GM12878 (cell line): ENCODE results near the gene PRDM15. TPM values are rescaled to one million over a fixed set of nuclear protein-coding genes. Genes with fewer than 3 reads are reported as not detected.

Experiments used
- ATAC-seq: fragments of 200-7000 bp; cut with Tn5 transposase; 3 replicates; pipeline ENCODE4 v1.9.1; 2020; ENCODE audit warnings: mild to moderate bottlenecking, moderate library complexity
- BruUV-seq: library from RNA; stranded (reverse); fragments of 400-500 nt; replicated peaks from 2 replicates; lab custom pipeline; 2021; lab: Mats Ljungman, UMichigan
- CTCF ChIA-PET: fragments of 300-600 bp; sonication (Branson Sonifier 250); formaldehyde crosslinking; extraction: SDS; loops from one replicate; lab custom pipeline; 2021; ENCODE audit warnings: inconsistent platforms; lab: Yijun Ruan, JAX
- POLR2A ChIA-PET: fragments of 350-600 bp; formaldehyde crosslinking; extraction: SDS; loops from one replicate; lab custom pipeline; 2021; ENCODE audit warnings: inconsistent platforms; lab: Charles Lee
- RAD21 ChIA-PET: fragments of 300-600 bp; sonication (Branson Sonifier 250); formaldehyde crosslinking; loops from one replicate; lab custom pipeline; 2023; ENCODE audit warnings: antibody characterized with exemption; ENCODE audit not compliant: unreplicated experiment; lab: Charles Lee
- SMC1A ChIA-PET: fragments of 300-600 bp; sonication (Branson Sonifier 250); formaldehyde crosslinking; loops from one replicate; lab custom pipeline; 2023; ENCODE audit not compliant: unreplicated experiment, uncharacterized antibody; lab: Charles Lee
- DNase-seq: peaks from one replicate; pipeline ENCODE4 v3.0.0-alpha.2; 2011; ENCODE audit warnings: low read depth, low spot score
- FAIRE-seq: peaks from 3 replicates; lab custom pipeline; 2011; peaks lifted over from hg19 to GRCh38; lab: Jason Lieb, UNC
- H2AFZ ChIP-seq: 2 replicates; pipeline ENCODE4 v1.6.0; 2011; ENCODE audit warnings: low read depth, low read length, control low read depth; ENCODE audit not compliant: control insufficient read depth
- H3K27ac ChIP-seq: 2 replicates; pipeline ENCODE4 v1.5.1; 2011; ENCODE audit warnings: control low read depth; ENCODE audit not compliant: control insufficient read depth, insufficient read depth
- H3K27me3 ChIP-seq, 2 experiments: replicated peaks in 1 of 2; 2 replicates each; pipeline versions ENCODE4 v1.6.0 to v1.6.1; 2011; ENCODE audit warnings: low read length in 1 of 2; ENCODE audit not compliant: control insufficient read depth in 2 of 2, insufficient read depth in 2 of 2
- H3K36me3 ChIP-seq, 2 experiments: 2 replicates each; pipeline ENCODE4 v1.5.1; 2011; ENCODE audit warnings: low read length in 1 of 2; ENCODE audit not compliant: control insufficient read depth in 2 of 2, insufficient read depth in 2 of 2
- H3K4me1 ChIP-seq: 2 replicates; pipeline ENCODE4 v1.6.1; 2011; ENCODE audit warnings: mild to moderate bottlenecking, low read length, moderate library complexity, mixed read lengths; ENCODE audit not compliant: control insufficient read depth, insufficient read depth
- H3K4me2 ChIP-seq: 2 replicates; pipeline ENCODE4 v1.6.0; 2011; ENCODE audit warnings: control low read depth; ENCODE audit not compliant: control insufficient read depth, insufficient read depth
- H3K4me3 ChIP-seq: fragments of 200-600 bp; sonication (generic); 2 replicates; pipeline ENCODE4 v1.5.1; 2016
- H3K79me2 ChIP-seq: 2 replicates; pipeline ENCODE4 v1.6.0; 2011; ENCODE audit warnings: low read length; ENCODE audit not compliant: control insufficient read depth, insufficient read depth
- H3K9ac ChIP-seq: 2 replicates; pipeline ENCODE4 v1.8.0; 2011; ENCODE audit warnings: low read length, control low read depth, mixed read lengths; ENCODE audit not compliant: control insufficient read depth, insufficient read depth
- H3K9me3 ChIP-seq: replicated peaks from 3 replicates; pipeline ENCODE4 v1.5.1; 2011; ENCODE audit warnings: mild to moderate bottlenecking, low read length; ENCODE audit not compliant: control insufficient read depth, insufficient read depth
- H4K20me1 ChIP-seq: 2 replicates; pipeline ENCODE4 v1.6.0; 2011; ENCODE audit not compliant: control insufficient read depth, insufficient read depth
- BRCA1 ChIP-seq: IDR thresholded peaks from 2 replicates; pipeline ENCODE4 v1.6.1; 2011; ENCODE audit warnings: low read depth, low read length, improper control_type of control experiment
- CBX3 ChIP-seq: fragments of 200-600 bp; sonication (generic); IDR thresholded peaks from 2 replicates; pipeline ENCODE4 v1.6.1; 2016; ENCODE audit warnings: low read depth, borderline replicate concordance
- CHD4 ChIP-seq: fragments of 200-600 bp; sonication (generic); IDR thresholded peaks from 2 replicates; pipeline ENCODE4 v1.6.1; 2016; ENCODE audit warnings: mild to moderate bottlenecking
- ESRRA ChIP-seq: IDR thresholded peaks from 2 replicates; pipeline ENCODE4 v1.6.1; 2012; ENCODE audit warnings: mild to moderate bottlenecking, low read length, improper control_type of control experiment
- ETV6 ChIP-seq, 2 experiments: fragments of 450-650 bp in 1 of 2; IDR thresholded peaks in 1 of 2; conservative IDR thresholded peaks in 1 of 2; 2 replicates each; pipeline ENCODE4 v1.6.1; 2014; ENCODE audit warnings: antibody characterized with exemption in 1 of 2, borderline replicate concordance in 1 of 2, low read depth in 1 of 2, mild to moderate bottlenecking in 1 of 2, moderate library complexity in 1 of 2
- KDM1A ChIP-seq: fragments of 200-600 bp; sonication (generic); IDR thresholded peaks from 2 replicates; pipeline ENCODE4 v1.6.1; 2016; ENCODE audit warnings: borderline replicate concordance
- MAX ChIP-seq: IDR thresholded peaks from 2 replicates; pipeline ENCODE4 v1.6.1; 2012; ENCODE audit warnings: low read depth, low read length, improper control_type of control experiment
- MEF2B ChIP-seq: fragments of 450-650 bp; IDR thresholded peaks from 2 replicates; pipeline ENCODE4 v1.6.1; 2018; ENCODE audit warnings: mild to moderate bottlenecking, moderate library complexity; ENCODE audit not compliant: partially characterized antibody, poor library complexity, severe bottlenecking
- MXI1 ChIP-seq: fragments of 150-350 bp; IDR thresholded peaks from 2 replicates; pipeline ENCODE4 v1.6.1; 2011; ENCODE audit warnings: low read depth, mild to moderate bottlenecking, inconsistent platforms, low read length, improper control_type of control experiment
- NFIC ChIP-seq: IDR thresholded peaks from 2 replicates; pipeline ENCODE4 v1.6.1; 2012; ENCODE audit warnings: low read depth, mild to moderate bottlenecking, inconsistent platforms, low read length, moderate library complexity
- NFYB ChIP-seq: IDR thresholded peaks from 2 replicates; pipeline ENCODE4 v1.6.1; 2011; ENCODE audit warnings: low read depth, mild to moderate bottlenecking, low read length, improper control_type of control experiment, moderate library complexity; ENCODE audit not compliant: insufficient read depth
- NR2C1 ChIP-seq: fragments of 450-650 bp; IDR thresholded peaks from 2 replicates; pipeline ENCODE4 v1.6.1; 2017; ENCODE audit warnings: antibody characterized with exemption, mild to moderate bottlenecking, moderate library complexity
- PBX3 ChIP-seq: IDR thresholded peaks from 2 replicates; pipeline ENCODE4 v1.6.1; 2011; ENCODE audit warnings: mild to moderate bottlenecking, low read depth, low read length, moderate library complexity; ENCODE audit not compliant: insufficient replicate concordance
- PML ChIP-seq: IDR thresholded peaks from 2 replicates; pipeline ENCODE4 v1.6.1; 2012; ENCODE audit warnings: low read length, inconsistent platforms
- POU2F2 ChIP-seq: IDR thresholded peaks from 3 replicates; pipeline ENCODE4 v1.6.1; 2011; ENCODE audit warnings: low read depth, mild to moderate bottlenecking, low read length, borderline replicate concordance
- SIX5 ChIP-seq: IDR thresholded peaks from 2 replicates; pipeline ENCODE4 v1.6.1; 2011; ENCODE audit warnings: mild to moderate bottlenecking, low read depth, low read length, moderate library complexity; ENCODE audit not compliant: severe bottlenecking
- WGBS: methylation state at CpG from one replicate; pipeline ENCODE4 v1.1.6; 2016; ENCODE audit warnings: low lambda C conversion rate; ENCODE audit not compliant: insufficient replicate concordance, insufficient coverage; ENCODE audit errors: missing lambda C conversion rate; 5-methylcytosine and 5-hydroxymethylcytosine counted together
- in situ Hi-C: fragments of 300-500 bp; cut with MboI; formaldehyde crosslinking; loops from 9 replicates; pipeline ENCODE4 v1.14.3; 2018; ENCODE audit warnings: mixed read lengths
- intact Hi-C: fragments of 100-400 bp; cut with micrococcal nuclease; formaldehyde crosslinking; loops from one replicate; pipeline ENCODE4 v1.14.2; 2022; ENCODE audit not compliant: unreplicated experiment
- polyA plus RNA-seq, 11 experiments: library from polyadenylated mRNA; depleted of rRNA in 4 of 11; unstranded in 6 of 11; stranded (reverse) in 5 of 11; fragments of >200 nt; fragmentation: Nextera tagmentation in 4 of 11; fragmentation: Illumina TruSeq in 1 of 11; extraction: Ambion mirVana in 4 of 11; extraction: Trizol in 1 of 11; gene quantifications; 1 replicate in 1 of 11; 2 replicates in 10 of 11; pipeline versions ENCODE4 v1.2.1 to v1.2.3, GENCODE V29; 2011 to 2016; ENCODE audit warnings: inconsistent platforms in 2 of 11, missing spikeins in 2 of 11, low read depth in 1 of 11
- total RNA-seq, 4 experiments: library from RNA; depleted of rRNA in 3 of 4; stranded (reverse); fragments of >200 nt in 3 of 4; fragmentation: Illumina TruSeq in 1 of 4; extraction: Trizol in 1 of 4; gene quantifications; 2 replicates each; pipeline versions ENCODE4 v1.2.1 to v1.2.3, GENCODE V29; 2013 to 2021
- TF ChIP-seq, protein P1 (sequence below): fragments of 450-650 bp; IDR thresholded peaks from 2 replicates; pipeline ENCODE4 v1.6.1; 2014; ENCODE audit warnings: mild to moderate bottlenecking
- TF ChIP-seq, protein P2 (sequence below): fragments of 450-650 bp; formaldehyde crosslinking; IDR thresholded peaks from 2 replicates; pipeline ENCODE4 v1.5.0; 2022; ENCODE audit warnings: mild to moderate bottlenecking, missing genetic modification characterization

Gene PRDM15
- total and polyA plus RNA-seq, 10 of the 15 experiments (the other 5 are each of a cell fraction or from before 2014, with no cell fraction given), result 2.2 to 16.0 (median 8.6) TPM

GRCh38 chr21:41752231-41752681, 126.9 kb downstream of the PRDM15 start:
- no peak overlapping the region for H3K27ac ChIP-seq
- no peak overlapping the region for H3K9ac ChIP-seq
- in situ Hi-C loops, result no loop called here
- intact Hi-C loops, result no loop called here
- no peaks in the 10 kb centered on the region for H4K20me1 ChIP-seq
- no peaks in the 10 kb centered on the region; a peak in 1 of 4 replicates for H3K27me3 ChIP-seq
- no peaks in the 10 kb centered on the region for H3K36me3 ChIP-seq
- 36% methylated on average over 13 of the region's 13 CpGs for WGBS
- no peaks in the 10 kb centered on the region for H3K79me2 ChIP-seq
- TF ChIP-seq SIX5 (no peak), POU2F2 (no peak), MXI1 (no peak), KDM1A (no peak), CHD4 (no peak), MAX (no peak), BRCA1 (no peak), MEF2B (no peak), PBX3 (no peak), ETV6 (conservative IDR thresholded peaks at IDR 0.05 in 1 of 2, IDR thresholded peaks at IDR 0.05 in 1 of 2; ENCODE audit: borderline replicate concordance in 1 of 2, low read depth in 1 of 2) (no peak), NFYB (no peak), NR2C1 (no peak), NFIC (no peak), ESRRA (no peak), CBX3 (no peak), PML (no peak)
- TF ChIP-seq, protein P1, sequence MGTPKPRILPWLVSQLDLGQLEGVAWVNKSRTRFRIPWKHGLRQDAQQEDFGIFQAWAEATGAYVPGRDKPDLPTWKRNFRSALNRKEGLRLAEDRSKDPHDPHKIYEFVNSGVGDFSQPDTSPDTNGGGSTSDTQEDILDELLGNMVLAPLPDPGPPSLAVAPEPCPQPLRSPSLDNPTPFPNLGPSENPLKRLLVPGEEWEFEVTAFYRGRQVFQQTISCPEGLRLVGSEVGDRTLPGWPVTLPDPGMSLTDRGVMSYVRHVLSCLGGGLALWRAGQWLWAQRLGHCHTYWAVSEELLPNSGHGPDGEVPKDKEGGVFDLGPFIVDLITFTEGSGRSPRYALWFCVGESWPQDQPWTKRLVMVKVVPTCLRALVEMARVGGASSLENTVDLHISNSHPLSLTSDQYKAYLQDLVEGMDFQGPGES, result no peak
- TF ChIP-seq, protein P2, sequence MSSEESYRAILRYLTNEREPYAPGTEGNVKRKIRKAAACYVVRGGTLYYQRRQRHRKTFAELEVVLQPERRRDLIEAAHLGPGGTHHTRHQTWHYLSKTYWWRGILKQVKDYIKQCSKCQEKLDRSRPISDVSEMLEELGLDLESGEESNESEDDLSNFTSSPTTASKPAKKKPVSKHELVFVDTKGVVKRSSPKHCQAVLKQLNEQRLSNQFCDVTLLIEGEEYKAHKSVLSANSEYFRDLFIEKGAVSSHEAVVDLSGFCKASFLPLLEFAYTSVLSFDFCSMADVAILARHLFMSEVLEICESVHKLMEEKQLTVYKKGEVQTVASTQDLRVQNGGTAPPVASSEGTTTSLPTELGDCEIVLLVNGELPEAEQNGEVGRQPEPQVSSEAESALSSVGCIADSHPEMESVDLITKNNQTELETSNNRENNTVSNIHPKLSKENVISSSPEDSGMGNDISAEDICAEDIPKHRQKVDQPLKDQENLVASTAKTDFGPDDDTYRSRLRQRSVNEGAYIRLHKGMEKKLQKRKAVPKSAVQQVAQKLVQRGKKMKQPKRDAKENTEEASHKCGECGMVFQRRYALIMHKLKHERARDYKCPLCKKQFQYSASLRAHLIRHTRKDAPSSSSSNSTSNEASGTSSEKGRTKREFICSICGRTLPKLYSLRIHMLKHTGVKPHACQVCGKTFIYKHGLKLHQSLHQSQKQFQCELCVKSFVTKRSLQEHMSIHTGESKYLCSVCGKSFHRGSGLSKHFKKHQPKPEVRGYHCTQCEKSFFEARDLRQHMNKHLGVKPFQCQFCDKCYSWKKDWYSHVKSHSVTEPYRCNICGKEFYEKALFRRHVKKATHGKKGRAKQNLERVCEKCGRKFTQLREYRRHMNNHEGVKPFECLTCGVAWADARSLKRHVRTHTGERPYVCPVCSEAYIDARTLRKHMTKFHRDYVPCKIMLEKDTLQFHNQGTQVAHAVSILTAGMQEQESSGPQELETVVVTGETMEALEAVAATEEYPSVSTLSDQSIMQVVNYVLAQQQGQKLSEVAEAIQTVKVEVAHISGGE, result no peak
- ChIA-PET POLR2A (no interaction called here), RAD21 (interaction anchor here (1.4 kb wide), 1 partner anchor 16 kb away, joined by 3 read pairs; no protein-coding TSS in a partner anchor), CTCF (interaction anchor here (0.9 to 1.1 kb wide), 2 partner anchors 16 to 141 kb away, joined by 3 read pairs; no protein-coding TSS in a partner anchor), SMC1A (no interaction called here)
- no peaks in the 10 kb centered on the region for H3K4me1 ChIP-seq
- no peak overlapping the region for H3K4me2 ChIP-seq
- ATAC-seq, result no peak
- DNase-seq, result no peak
- FAIRE-seq, result no peak
- H2AFZ ChIP-seq, result no peak overlapping the region
- no peak overlapping the region for H3K4me3 ChIP-seq
- no peaks in the 10 kb centered on the region for H3K9me3 ChIP-seq
- BruUV-seq, result no TSS peak
